ENCODE measurements around the gene VSTM4. TPM values are rescaled to one million over a fixed set of nuclear protein-coding genes. Genes with fewer than 3 reads are reported as not detected.

The VSTM4 gene
- total RNA-seq, 3 donors from 2014 or later = 8.5 to 17.3 (median 9.5) TPM

DNA sequence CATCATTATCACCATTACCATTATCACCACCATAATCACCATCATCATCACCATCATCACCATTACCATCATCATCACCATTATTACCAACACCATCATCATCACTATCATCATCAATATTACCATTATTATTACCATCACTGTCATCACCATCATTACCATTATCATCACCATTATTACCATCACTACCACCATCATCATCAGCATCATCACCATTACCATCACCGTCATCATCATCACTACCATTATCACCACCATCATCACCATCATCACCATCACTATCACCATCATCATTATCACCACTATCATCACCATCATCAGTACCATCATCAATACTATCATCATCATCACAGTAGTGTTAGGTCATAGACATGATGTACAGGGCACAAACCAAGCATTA lies 81.4 kb downstream of the VSTM4 start:
- Histone ChIP-seq H3K9me3 (no peaks in the 10 kb centered on the region), H3K27ac (no peak overlapping the region), H3K4me3 (no peak overlapping the region), H3K36me3 (no peaks in the 10 kb centered on the region), H3K27me3 (no peaks in the 10 kb centered on the region), H3K4me1 (no peaks in the 10 kb centered on the region)
- DNase-seq (ENCODE audit: low spot score in 2 of 2) = no peak
- intact Hi-C loops (cut with DNase I; ENCODE audit: low total_unique reads) = no loop called here
- no peak for TF ChIP-seq POLR2AphosphoS5 (IDR thresholded peaks at IDR 0.05)
- TF ChIP-seq POLR2A (IDR thresholded peaks at IDR 0.05) = no peak
- TF ChIP-seq, protein P1, sequence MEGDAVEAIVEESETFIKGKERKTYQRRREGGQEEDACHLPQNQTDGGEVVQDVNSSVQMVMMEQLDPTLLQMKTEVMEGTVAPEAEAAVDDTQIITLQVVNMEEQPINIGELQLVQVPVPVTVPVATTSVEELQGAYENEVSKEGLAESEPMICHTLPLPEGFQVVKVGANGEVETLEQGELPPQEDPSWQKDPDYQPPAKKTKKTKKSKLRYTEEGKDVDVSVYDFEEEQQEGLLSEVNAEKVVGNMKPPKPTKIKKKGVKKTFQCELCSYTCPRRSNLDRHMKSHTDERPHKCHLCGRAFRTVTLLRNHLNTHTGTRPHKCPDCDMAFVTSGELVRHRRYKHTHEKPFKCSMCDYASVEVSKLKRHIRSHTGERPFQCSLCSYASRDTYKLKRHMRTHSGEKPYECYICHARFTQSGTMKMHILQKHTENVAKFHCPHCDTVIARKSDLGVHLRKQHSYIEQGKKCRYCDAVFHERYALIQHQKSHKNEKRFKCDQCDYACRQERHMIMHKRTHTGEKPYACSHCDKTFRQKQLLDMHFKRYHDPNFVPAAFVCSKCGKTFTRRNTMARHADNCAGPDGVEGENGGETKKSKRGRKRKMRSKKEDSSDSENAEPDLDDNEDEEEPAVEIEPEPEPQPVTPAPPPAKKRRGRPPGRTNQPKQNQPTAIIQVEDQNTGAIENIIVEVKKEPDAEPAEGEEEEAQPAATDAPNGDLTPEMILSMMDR (IDR thresholded peaks at IDR 0.05) = no peak

DNA sequence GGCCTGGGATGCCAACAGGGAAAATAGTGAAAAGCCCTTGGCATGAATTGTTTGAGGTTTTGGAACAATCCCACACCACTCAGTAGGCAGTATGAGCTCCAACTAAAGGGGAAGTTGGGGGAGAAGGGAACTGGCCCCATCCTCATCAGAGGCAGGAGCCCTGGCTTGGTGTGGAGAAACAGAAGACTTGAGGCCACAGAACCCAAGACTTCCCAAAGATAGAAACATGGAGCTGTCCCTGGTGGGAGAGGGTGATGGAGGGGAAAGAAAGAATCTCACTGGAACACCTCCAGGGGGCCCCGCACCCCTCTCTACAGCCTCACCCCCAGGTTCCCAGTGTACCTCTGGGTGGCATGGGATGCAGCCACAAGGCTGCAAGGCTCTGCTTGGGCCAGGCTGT lies 85.7 kb downstream of the VSTM4 start:
- H3K4me3 ChIP-seq = no peak overlapping the region
- no peak overlapping the region for H3K27ac ChIP-seq
- no peak for TF ChIP-seq POLR2AphosphoS5 (IDR thresholded peaks at IDR 0.05)
- no peak for TF ChIP-seq POLR2A (IDR thresholded peaks at IDR 0.05)
- TF ChIP-seq, protein P1 (IDR thresholded peaks at IDR 0.05) = no peak
- H3K9me3 ChIP-seq = no peaks in the 10 kb centered on the region
- no peaks in the 10 kb centered on the region for H3K4me1 ChIP-seq
- intact Hi-C loops (cut with DNase I; ENCODE audit: low total_unique reads) = no loop called here
- H3K36me3 ChIP-seq = no peaks in the 10 kb centered on the region
- DNase-seq (ENCODE audit: low spot score in 2 of 2) = no peak
- no peaks in the 10 kb centered on the region for H3K27me3 ChIP-seq

DNA sequence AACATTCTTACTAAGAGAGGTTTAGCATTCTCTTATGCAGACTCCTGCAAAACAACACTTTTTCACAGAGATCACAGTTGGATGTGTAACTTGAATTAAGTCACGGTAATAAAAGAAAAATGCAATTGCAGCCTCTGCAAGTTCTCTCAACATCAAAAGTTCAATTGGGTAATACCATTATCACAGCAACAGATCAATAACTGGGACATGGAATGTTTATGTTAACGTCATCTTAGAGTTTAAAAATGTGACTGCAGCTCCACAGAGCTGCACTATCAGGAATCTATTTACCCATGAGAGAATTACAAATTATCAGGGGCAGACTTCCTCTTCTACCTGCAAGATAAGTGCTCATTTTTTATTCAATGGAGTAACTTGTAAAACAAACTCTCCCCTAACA lies 86.7 kb downstream of the VSTM4 start:
- TF ChIP-seq POLR2A (IDR thresholded peaks at IDR 0.05) (no peak), POLR2AphosphoS5 (IDR thresholded peaks at IDR 0.05) (no peak)
- TF ChIP-seq, protein P1 (IDR thresholded peaks at IDR 0.05) = no peak
- H3K4me3 ChIP-seq = no peak overlapping the region
- intact Hi-C loops (cut with DNase I; ENCODE audit: low total_unique reads) = no loop called here

DNA sequence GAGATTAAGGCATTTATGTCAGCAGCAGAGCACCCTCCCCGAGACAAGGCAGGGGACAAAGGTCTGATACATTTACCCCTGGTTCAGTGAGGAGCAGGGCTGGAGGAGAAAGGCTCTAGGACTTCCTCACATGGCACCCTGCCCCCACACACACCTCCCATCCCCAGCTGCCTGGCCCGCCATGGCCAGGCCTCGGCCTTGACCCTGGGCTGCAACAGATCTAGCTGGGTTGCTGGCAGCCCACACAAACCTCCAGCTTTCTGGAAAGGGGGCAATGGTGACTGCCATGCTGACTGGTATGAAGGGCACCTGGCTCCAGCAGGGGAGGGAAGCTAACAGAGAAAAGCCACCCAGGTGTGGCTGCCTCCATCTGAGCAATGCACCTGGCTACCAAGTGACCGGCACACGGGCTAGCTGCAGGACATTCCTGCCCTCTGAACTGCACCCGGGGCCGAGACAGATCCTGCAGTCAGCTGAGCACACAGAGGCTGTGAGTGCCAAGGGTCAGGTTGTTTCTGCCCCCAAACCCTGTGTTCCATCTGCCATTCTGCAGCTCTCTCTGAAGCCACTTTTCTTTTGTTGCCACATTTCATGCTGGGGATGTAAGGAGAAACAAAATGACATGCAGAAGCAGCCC lies 89.9 kb downstream of the VSTM4 start:
- peak overlapping the region in 1 of 2 donors; percentile 85 for H3K27ac ChIP-seq
- H3K4me1 ChIP-seq = peaks cover 0 to 6% of the 10 kb centered on the region in 2 donors
- no peaks in the 10 kb centered on the region for H3K36me3 ChIP-seq
- intact Hi-C loops (cut with DNase I; ENCODE audit: low total_unique reads) = no loop called here
- no peak for DNase-seq (ENCODE audit: low spot score in 2 of 2)
- no peaks in the 10 kb centered on the region for H3K9me3 ChIP-seq
- H3K27me3 ChIP-seq = no peaks in the 10 kb centered on the region
- no peak for TF ChIP-seq POLR2A (IDR thresholded peaks at IDR 0.05)
- TF ChIP-seq, protein P1 (IDR thresholded peaks at IDR 0.05) = no peak
- no peak for TF ChIP-seq POLR2AphosphoS5 (IDR thresholded peaks at IDR 0.05)
- H3K4me3 ChIP-seq = no peak overlapping the region

More for the DNA sequence above, 86.7 kb downstream of the VSTM4 start:
- H3K27me3 ChIP-seq = no peaks in the 10 kb centered on the region
- no peak overlapping the region for H3K27ac ChIP-seq
- H3K36me3 ChIP-seq = no peaks in the 10 kb centered on the region
- no peaks in the 10 kb centered on the region for H3K4me1 ChIP-seq
- no peaks in the 10 kb centered on the region for H3K9me3 ChIP-seq
- no peak for DNase-seq (ENCODE audit: low spot score in 2 of 2)

DNA sequence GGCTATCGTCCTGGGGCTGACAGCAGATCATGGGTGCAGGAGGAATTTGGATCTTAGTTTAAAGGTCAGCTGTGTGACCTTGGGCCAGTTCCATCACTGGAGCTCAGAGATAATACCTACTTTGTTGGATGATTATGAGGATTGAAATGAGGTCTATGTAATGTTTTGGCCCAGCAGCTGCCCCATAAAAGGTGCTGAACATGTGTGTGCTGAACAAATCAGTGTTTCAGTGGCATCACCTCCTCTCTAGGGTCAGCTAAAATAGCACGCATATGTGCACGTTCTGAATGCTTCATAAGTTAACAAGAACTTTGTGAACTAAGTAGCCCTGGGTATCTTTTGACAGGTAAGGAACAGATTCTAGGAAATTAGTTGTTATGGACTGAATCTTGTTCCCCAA lies 90.8 kb downstream of the VSTM4 start:
- Histone ChIP-seq H3K4me1 (peaks cover 0 to 6% of the 10 kb centered on the region in 2 donors), H3K9me3 (no peaks in the 10 kb centered on the region), H3K4me3 (no peak overlapping the region), H3K27ac (peak overlapping the region; percentile 40 to 85), H3K27me3 (no peaks in the 10 kb centered on the region), H3K36me3 (no peaks in the 10 kb centered on the region)
- DNase-seq (ENCODE audit: low spot score in 2 of 2) = no peak
- intact Hi-C loops (cut with DNase I; ENCODE audit: low total_unique reads) = no loop called here
- TF ChIP-seq, protein P1 (IDR thresholded peaks at IDR 0.05) = no peak
- no peak for TF ChIP-seq POLR2A (IDR thresholded peaks at IDR 0.05)
- TF ChIP-seq POLR2AphosphoS5 (IDR thresholded peaks at IDR 0.05) = no peak
